GM19328 (cell line): ENCODE results near the gene PEAK3.

Source experiments
- ATAC-seq: cut with Tn5 transposase; IDR thresholded peaks from one replicate; pipeline ENCODE4 v1.9.1; 2021; ENCODE audit warnings: mild to moderate bottlenecking, moderate library complexity; ENCODE audit not compliant: unreplicated experiment

The PEAK3 gene

GRCh38 chr19:2273356-2274184 is 8.4 kb downstream of the PEAK3 start:
- ATAC-seq: no peak

GRCh38 chr19:2271234-2272103 is 10.5 kb downstream of the PEAK3 start:
- ATAC-seq: no peak

GRCh38 chr19:2270423-2271233 is 11.3 kb downstream of the PEAK3 start:
- ATAC-seq: no peak

GRCh38 chr19:2270157-2270422 is 11.9 kb downstream of the PEAK3 start:
- no peak for ATAC-seq

- peak; percentile 60 for ATAC-seq
Measured at GRCh38 chr19:2269244-2270156, 12.5 kb downstream of the PEAK3 start.

GRCh38 chr19:2268861-2269243 is 13.1 kb downstream of the PEAK3 start:
- ATAC-seq: no peak

GRCh38 chr19:2268480-2268830 is 13.5 kb downstream of the PEAK3 start:
- ATAC-seq: no peak

- ATAC-seq: no peak
Measured at GRCh38 chr19:2266183-2266993, 15.6 kb downstream of the PEAK3 start.

GRCh38 chr19:2261438-2262172 is 20.4 kb downstream of the PEAK3 start:
- ATAC-seq: no peak

- ATAC-seq: no peak
Measured at GRCh38 chr19:2260341-2260805, 21.6 kb downstream of the PEAK3 start.

- ATAC-seq: no peak
Measured at GRCh38 chr19:2259336-2259735, 22.6 kb downstream of the PEAK3 start.

- no peak for ATAC-seq
Measured at GRCh38 chr19:2255982-2256685, 25.8 kb downstream of the PEAK3 start, which contains the start of gene JSRP1. Gene JSRP1 (minus strand): TSS chr19:2256417. CDS start chr19:2255314, 1,103 bp downstream.

GRCh38 chr19:2255112-2255845 is 26.7 kb downstream of the PEAK3 start:
- no peak for ATAC-seq

GRCh38 chr19:2254064-2254872 is 27.7 kb downstream of the PEAK3 start:
- ATAC-seq: no peak

- ATAC-seq: no peak
Measured at GRCh38 chr19:2253106-2254063, 28.6 kb downstream of the PEAK3 start.

GRCh38 chr19:2252797-2253105 is 29.2 kb downstream of the PEAK3 start:
- ATAC-seq: no peak
